GM10266 (cell line): ENCODE results near the gene AGAP1.

Source experiments
- DNase-seq: peaks from one replicate; pipeline ENCODE4 v3.0.0; 2012; ENCODE audit errors: extremely low spot score
- TF ChIP-seq, protein P1 (sequence below): IDR thresholded peaks from 2 replicates; pipeline ENCODE4 v1.5.1; 2012; ENCODE audit warnings: mild to moderate bottlenecking, low read depth; ENCODE audit not compliant: control insufficient read depth, insufficient read depth; ENCODE audit errors: missing control alignments

AGAP1 gene

DNA sequence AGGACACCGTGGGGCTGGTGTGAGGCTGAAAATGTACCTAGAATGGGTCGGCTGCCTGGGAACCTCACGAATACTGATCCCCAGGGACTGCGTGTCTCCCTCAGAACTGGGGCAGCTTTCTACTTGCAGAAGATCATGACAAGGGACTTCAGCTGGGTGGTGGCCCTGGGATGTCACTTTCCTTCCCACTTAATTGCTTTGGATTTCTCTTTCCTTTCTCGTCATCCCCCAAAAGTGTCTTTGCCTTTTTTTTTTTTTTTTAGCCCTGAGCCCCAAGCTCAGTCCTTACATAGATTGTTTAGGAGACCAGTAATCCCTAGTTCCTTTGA is 395.4 kb downstream of the AGAP1 start:
- no peak for DNase-seq
- TF ChIP-seq, protein P1, sequence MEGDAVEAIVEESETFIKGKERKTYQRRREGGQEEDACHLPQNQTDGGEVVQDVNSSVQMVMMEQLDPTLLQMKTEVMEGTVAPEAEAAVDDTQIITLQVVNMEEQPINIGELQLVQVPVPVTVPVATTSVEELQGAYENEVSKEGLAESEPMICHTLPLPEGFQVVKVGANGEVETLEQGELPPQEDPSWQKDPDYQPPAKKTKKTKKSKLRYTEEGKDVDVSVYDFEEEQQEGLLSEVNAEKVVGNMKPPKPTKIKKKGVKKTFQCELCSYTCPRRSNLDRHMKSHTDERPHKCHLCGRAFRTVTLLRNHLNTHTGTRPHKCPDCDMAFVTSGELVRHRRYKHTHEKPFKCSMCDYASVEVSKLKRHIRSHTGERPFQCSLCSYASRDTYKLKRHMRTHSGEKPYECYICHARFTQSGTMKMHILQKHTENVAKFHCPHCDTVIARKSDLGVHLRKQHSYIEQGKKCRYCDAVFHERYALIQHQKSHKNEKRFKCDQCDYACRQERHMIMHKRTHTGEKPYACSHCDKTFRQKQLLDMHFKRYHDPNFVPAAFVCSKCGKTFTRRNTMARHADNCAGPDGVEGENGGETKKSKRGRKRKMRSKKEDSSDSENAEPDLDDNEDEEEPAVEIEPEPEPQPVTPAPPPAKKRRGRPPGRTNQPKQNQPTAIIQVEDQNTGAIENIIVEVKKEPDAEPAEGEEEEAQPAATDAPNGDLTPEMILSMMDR: no peak

DNA sequence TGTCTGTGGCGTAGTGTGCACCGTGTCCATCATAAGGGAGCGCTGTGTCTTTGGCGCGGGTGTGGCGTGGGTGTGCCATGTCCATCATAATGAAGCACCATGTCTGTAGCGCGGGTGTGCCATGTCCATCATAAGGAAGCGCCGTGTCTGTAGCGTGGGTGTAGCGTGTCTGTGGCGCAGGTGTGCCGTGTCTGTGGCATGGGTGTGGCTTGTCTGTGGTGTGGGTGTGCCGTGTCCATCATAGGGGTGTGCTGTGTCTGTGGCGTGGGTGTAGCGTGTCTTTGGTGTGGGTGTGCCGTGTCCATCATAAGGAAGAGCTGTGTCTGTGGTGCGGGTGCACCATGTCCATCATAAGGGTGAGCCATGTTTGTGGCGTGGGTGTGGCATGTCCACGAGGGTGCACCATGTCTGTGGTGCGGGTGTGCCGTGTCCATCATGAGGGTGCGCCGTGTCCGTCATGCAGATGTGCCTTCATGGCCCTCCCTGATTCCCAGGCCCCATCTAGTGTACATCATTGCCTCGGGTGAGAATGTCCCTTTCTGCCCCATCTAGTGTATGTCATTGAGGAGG is 399.4 kb downstream of the AGAP1 start:
- TF ChIP-seq, protein P1: no peak
- DNase-seq: no peak

DNA sequence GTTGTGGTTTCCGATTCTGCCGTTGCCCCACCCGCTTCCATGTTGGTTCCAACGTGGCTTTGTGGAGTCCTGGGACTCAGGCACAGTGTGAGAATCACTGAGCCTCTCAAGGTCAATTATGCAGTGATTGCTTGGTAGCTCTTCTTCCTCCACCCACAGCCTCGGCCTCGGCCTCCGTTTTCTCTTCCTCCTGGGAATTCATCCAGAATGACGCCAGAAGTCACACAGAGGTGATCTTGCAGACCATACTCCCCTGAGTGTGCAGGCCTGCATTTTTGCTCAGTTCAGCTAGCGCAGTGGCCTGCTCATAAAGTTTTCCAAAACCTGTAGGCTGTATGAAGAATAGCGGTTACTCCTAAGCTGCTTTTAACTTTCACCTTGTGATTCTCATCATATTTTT is 401.0 kb downstream of the AGAP1 start:
- no peak for DNase-seq
- TF ChIP-seq, protein P1: no peak

DNA sequence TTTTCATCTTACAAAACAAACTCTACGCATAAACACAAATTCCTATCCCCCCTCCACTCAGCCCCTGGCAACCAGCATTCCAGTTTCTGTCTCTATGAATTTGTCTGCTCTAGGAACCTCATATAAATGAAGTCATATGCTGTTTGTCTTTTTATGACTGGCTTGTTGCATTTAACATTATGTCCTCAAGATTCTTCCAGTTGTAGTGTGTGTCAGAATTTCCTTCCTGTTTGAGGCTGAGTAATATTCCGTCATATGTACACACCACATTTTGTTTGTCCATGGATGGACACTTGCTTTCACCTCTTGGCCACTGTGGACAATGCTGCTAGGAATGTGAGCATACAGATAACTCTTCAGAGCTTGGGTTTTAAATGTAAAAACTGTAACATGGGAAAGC is 402.2 kb downstream of the AGAP1 start:
- DNase-seq: no peak
- TF ChIP-seq, protein P1: no peak

DNA sequence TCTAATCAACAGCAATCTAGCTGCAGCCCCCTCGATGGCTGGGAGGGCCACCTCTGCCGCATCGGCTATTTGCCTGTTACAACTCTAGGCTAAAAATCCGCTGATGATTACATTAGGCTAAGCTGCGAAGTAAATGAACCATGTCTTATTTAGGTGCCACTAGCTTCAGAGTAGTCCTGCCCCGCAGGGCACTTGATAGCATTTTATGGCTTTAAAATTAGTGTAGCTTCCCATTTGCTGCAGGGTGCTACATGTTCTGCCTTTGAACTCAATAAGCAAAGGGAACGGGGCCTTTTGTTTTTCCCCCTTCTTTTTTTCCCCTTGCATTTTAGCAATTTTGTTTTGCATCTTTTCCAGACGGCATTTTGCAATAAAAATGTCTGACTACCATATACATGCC is 404.1 kb downstream of the AGAP1 start:
- no peak for DNase-seq

DNA sequence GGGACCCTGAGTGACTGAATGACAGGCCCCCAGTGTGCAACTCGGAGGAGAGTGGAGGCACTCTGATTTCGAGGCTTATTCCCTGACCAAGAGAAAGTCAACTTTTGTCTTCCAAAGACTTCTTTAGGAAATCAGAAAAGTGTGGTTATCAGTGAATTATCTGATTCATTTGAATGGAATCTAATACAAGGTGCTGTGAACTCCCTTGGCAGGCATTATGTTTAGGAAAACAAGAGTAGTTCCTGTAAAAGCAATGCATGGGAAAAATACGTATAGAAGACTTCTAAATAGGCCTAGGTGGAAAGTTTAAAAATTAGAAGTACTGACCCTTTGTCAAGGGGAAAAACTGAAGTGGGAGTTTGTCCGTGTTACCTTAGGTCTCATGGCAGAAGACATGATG is 404.9 kb downstream of the AGAP1 start:
- TF ChIP-seq, protein P1: no peak
- DNase-seq: no peak

More for the DNA sequence above, 404.1 kb downstream of the AGAP1 start:
- TF ChIP-seq, protein P1: no peak

DNA sequence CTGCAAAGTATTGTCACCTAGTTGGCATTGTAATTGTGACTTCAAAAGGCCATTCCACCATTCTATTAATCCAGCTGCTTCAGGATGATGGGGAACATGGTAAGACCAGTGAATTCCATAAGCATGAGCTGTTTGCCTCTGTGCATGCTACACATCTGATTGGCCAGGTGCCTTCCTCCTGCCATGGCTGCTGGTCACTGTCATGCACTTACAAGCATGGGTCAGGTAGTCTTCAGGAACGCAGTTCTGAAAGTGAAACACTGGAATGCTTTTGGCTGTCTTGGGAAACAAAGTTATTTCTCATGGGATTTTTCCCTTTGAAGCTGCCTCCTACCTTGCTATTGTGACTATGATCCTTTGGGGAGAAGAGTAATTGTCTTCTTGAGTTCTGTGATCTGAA is 406.8 kb downstream of the AGAP1 start:
- DNase-seq: no peak

More for the DNA sequence above, 406.8 kb downstream of the AGAP1 start:
- TF ChIP-seq, protein P1: no peak
